GM19397 (cell line): ENCODE measurements around the gene NPFFR2.
A peak's percentile ranks its signal among the peaks of the same experiment; 100 is the strongest.
"Not testable (repeated sequence)": the region's sequence is repeated elsewhere in the genome, so short reads cannot be mapped to it uniquely, and the experiment has no call there.

ENCODE experiments used
- ATAC-seq: cut with Tn5 transposase; IDR thresholded peaks from one replicate; pipeline ENCODE4 v1.9.1; 2021; ENCODE audit warnings: mild to moderate bottlenecking, moderate library complexity; ENCODE audit not compliant: unreplicated experiment

The NPFFR2 gene

DNA sequence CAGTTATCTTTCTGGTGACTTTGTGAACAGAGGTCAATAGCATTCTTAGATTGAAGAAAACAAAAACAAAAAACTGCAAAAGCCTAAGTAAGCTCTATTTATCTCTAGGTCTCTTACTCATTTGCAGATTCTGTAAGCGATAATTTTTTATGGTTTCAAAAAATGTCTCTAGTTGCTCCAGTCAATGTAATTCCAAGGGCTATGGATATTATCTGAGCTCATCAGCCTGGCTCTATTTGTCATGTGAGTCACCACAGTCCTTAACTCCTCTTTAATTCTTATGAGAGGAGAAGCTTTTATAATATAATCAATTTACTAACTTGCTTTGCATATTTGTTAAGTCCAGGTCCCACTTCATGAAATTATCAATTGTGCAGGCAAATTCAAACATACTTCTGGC, 79.1 kb downstream of the NPFFR2 start:
- no peak for ATAC-seq

GRCh38 chr4:72111863-72112262, 80.1 kb downstream of the NPFFR2 start:
- ATAC-seq, result no peak

- peak; percentile 86 for ATAC-seq
Observed at GRCh38 chr4:72112514-72113156, 80.8 kb downstream of the NPFFR2 start.

- no peak for ATAC-seq
Observed at GRCh38 chr4:72118017-72118416, 86.2 kb downstream of the NPFFR2 start.

GRCh38 chr4:72119946-72120345, 88.1 kb downstream of the NPFFR2 start:
- no peak for ATAC-seq

DNA sequence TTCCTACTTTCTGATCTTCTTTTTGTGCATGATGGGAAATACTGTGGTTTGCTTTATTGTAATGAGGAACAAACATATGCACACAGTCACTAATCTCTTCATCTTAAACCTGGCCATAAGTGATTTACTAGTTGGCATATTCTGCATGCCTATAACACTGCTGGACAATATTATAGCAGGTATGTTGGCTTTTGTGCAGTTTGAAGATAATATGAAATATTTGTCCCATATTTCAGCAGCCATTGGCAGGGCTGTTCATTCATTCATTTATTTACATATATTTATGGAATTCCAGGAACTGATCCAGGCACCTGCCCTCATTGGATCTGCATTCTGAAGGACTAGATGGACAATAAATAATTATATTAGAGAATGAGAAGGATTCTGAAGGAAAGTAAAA, 96.9 kb downstream of the NPFFR2 start:
- no peak for ATAC-seq

GRCh38 chr4:72136429-72136828, 104.6 kb downstream of the NPFFR2 start:
- ATAC-seq, result no peak

GRCh38 chr4:72139997-72140396, 108.2 kb downstream of the NPFFR2 start:
- not testable (repeated sequence) for ATAC-seq

- ATAC-seq, result no peak
Observed at GRCh38 chr4:72144241-72144640, 112.4 kb downstream of the NPFFR2 start.

DNA sequence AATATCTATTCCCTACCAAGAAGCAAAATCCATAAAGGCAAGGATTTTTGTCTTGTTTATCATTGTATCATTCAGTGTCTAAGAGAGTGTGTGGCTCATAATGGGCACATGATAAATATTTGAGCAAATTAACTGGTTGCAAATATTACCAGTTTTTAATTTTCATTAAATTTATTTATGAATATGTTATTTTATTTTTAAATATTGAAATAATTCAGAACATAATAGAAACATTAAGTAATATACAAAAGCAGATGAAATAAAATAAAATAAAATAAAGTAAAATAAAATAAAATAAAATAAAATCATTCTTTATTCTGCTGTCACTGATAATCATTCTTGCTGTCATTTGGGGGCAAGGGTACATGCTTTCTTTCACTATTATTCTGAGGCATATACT, 120.9 kb downstream of the NPFFR2 start:
- ATAC-seq, result no peak

- not testable (repeated sequence) for ATAC-seq
Observed at GRCh38 chr4:72153634-72154033, 121.8 kb downstream of the NPFFR2 start.

GRCh38 chr4:72169285-72169684, 137.5 kb downstream of the NPFFR2 start:
- ATAC-seq, result not testable (repeated sequence)

GRCh38 chr4:72169861-72170260, 138.1 kb downstream of the NPFFR2 start:
- no peak for ATAC-seq

- ATAC-seq, result no peak
Observed at GRCh38 chr4:72171761-72172160, 140.0 kb downstream of the NPFFR2 start.

DNA sequence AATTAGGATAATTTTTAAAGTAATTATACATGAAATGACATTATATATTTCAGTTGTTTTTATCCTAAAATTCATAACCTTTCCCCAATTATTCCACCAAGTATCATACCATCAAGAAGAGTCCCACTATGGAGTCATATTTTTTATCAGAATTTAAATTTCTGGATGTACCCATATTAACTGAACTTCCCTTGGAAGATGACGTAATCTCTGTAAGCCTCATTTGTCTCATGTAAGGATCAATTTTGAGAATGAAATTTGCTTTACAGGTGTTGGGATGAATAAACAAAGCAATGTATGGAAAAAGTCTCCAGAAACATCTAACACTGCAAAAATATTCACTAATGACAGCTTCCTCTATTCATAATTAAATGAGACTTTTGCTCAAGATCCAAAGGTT, 147.5 kb downstream of the NPFFR2 start:
- no peak for ATAC-seq

DNA sequence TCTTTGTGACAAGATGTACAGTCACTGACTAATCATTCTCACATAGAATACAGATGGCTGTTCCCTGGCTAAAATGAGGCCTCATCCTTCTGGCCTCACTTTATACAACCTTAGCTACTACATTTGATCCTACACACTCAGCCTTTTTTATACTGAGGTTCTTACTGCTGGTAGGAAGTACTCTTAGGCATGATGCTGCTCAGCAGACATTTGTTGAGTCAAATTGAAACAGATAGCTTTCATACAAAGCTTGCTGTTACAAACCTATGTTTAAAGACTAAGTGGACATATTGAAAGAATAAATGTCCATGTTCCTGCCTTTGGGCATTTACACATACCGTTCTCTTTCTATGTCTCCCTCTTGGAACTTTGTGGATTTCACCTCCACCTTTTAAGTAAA, 154.9 kb downstream of the NPFFR2 start:
- ATAC-seq, result no peak

- no peak for ATAC-seq
Observed at GRCh38 chr4:72194046-72194445, 162.2 kb downstream of the NPFFR2 start.

- ATAC-seq, result no peak
Observed at GRCh38 chr4:72194453-72194852, 162.7 kb downstream of the NPFFR2 start.
